Peyer's patch (tissue), 4 donors: Measurements from ENCODE around the gene ALG5.

ENCODE experiments used
- CTCF ChIP-seq, 6 experiments: fragments of 450-650 bp in 4 of 6; fragments of 200-600 bp in 2 of 6; sonication (generic) in 1 of 6; IDR thresholded peaks; one replicate each; pipeline ENCODE4 v1.5.1; 2017 to 2019; ENCODE audit warnings: antibody characterized with exemption in 6 of 6, mild to moderate bottlenecking in 3 of 6, moderate library complexity in 1 of 6
- POLR2A ChIP-seq, 2 donors: fragments of 450-650 bp; IDR thresholded peaks; one replicate each; pipeline ENCODE4 v1.5.1; 2017; ENCODE audit warnings: antibody characterized with exemption in 2 of 2, mild to moderate bottlenecking in 2 of 2, moderate library complexity in 2 of 2

GRCh38 chr13:36921631-36922301 is 77.4 kb downstream of the ALG5 start:
- no peak for TF ChIP-seq CTCF (IDR thresholded peaks at IDR 0.05)
- no peak for TF ChIP-seq POLR2A (IDR thresholded peaks at IDR 0.05)
